Cerebellar nuclear complex (tissue), 1 donor: ENCODE results near the gene PRTG.
"Not testable (repeated sequence)": the region's sequence is repeated elsewhere in the genome, so short reads cannot be mapped to it uniquely, and the experiment has no call there.

Experiments used
- DNase-seq, 2 experiments: peaks; one replicate each; lab custom pipeline; 2025; lab: John Stamatoyannopoulos, UW

The PRTG gene

DNA sequence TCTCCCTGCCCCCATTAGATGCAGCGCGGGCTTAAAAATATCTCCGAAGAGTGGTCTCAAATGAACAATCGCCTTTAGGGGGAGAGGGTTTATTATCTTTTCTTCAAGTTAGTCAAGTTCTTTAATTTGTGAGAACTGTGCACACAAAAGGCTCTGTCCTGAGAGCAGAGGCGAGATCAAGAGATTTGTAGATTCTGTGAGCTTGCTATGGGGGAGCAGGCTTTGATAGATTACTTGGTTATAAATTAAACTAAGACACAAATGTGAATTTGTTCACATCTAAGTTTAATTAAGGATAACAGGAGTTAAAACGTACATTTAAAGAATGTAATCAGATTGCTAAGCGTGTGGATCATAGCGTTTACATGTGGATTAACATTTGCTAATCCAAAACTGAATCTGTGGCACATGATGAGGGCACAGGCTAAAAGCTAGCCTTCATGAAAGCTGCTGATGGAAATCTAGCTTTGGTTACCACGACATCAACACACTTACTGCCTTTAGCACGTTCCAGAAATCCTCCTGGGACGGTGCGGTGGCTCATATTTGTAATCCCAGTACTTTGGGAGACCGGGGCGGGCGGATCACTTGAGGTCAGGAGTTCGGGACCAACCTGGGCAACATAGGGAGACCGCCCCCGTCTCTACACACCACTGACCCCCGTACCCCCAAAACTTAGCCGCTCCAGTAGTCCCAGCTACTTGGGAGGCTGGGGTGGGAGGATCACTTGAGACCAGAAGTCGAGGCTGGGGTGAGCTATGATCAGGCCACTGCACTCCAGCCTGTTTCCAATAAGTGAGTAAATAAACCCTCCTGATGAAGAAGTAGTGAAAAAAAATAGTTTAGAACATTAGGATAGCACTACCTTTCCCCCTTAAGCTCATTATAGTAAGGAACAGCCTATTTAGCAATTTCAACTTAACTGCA, 1.0 kb upstream of the PRTG start:
- DNase-seq, result no peak

DNA sequence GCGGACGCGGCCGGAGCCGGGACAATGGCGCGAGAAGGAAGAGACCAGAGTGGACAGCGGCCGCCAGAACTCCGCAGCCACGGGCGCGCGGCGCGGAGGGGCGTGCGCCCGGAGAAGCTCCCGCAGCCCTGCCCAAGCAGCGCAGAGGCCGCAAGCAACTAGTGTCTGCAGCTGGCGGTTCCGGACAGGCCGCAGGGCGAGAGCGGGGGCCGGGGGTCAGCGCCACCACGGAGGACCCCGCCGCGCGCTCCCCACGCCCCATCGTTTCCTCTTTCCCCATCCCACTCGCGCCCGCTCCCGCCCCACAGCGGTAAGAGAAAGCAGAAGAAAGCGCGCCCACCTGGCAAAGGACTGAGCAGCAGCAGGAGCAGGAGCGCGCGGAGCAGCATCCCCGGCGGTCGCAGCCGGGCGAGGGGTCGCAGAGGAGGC, 440 bp downstream of the PRTG start:
- DNase-seq, result no peak

DNA sequence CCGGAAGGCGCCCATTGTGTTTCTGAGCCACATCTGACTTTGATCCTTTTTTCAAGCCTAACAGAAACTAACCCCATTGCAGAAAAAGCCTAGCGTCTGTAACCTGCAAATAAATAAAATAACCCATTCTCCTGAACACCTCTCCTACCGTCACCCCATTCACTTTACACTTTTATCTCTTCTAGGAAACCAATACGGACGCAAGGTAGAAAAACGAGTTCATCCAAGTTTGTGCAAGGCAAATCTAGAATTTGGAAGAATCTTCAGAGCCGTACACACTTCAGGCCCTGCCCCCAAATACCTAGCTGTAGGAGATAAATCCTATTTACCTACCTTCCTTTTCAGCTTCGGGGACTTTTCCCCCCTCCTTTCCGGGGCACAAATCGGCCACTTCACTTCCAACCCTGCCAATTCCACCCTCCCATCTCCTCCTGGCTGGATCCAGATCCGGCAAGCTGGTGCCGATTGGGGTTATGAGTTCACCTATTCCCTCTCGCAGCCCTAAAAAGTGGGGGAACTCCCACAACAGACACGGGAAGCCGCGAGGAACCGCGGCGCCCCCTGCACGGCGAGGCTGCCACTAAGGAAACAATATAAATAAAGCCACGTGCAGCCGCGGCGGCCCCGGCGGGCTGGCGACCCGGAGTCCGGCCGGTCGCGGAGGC, 987 bp downstream of the PRTG start:
- DNase-seq, result no peak

DNA sequence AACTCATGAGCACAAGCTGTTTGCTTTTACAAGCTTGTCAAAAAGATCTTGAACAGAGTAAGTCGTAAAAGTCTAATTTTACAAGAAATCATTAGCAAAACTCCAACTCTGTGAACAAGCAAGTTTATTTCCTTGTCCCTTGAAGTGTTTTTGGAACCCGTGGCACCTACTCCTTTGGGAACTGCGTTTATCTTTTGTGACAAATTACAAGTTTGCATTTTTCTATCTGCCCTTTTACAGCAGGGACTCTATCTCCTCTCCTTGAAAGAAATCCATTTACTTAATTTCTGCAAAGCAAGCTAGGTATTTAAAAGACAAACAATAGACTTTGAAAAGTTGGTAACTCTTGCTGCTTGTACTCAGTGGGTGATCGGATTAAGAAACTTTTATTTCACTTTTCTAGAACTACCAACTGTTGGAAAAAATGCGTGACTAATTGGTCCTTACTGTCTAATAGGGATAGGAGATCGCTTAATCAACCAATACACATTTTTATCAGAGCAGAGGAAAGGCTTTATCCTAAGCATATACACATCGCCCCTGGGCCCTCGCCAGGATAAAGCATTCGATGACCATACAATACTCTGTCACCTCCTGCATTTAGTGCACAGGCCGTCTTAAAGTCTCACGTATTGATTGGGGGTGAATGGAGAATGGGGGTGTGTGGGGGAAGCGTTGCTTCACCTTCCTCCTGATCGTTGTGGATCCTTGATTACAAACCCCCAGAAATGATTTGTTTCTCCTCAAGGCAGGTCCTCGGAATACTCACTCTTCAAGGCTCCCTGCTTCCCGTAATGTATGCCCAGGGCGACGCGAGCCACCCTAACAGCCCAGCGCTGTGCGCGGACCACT, 1.7 kb downstream of the PRTG start:
- no peak for DNase-seq

DNA sequence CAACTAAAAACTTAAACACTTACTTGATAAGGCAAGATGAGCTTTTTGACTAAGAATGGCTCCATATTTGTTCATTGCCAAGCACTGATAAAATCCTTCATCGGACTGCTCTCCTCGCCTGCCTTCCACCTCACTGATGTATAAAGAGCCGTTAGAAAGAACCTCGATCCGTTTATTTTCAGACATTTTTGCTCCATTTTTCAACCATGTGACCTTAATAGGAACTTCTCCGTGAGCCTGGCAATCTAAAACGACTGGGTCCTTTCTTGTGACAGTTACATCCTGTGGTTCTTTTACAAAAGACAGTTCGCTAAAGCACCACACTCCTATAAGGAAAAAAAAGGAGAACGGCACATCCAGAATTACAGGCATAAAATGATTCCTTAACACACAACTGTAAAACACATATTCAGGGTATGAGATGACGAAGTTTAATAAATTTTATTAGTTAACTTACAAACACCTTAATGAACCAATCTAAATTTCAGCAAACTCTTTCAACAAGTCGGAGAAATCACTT, 2.5 kb downstream of the PRTG start:
- no peak for DNase-seq

DNA sequence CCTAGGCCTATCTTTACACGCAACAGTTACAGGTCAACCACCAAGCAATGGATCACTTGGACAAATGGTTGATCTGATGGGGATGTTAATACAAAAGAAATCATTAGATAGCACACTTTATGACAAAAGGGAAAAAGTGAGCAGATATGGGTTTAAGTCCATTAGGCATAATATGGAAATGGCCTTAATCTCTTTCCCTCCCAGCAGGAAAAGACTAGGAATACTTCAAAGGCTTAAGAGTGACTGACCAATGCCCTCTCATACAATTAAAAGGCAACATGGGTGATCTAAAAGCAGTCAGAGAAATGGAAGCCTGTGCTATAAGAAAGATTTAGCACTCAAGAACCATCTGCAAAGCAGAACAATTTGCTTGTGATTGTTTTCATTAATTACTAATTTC, 3.3 kb downstream of the PRTG start:
- no peak for DNase-seq

DNA sequence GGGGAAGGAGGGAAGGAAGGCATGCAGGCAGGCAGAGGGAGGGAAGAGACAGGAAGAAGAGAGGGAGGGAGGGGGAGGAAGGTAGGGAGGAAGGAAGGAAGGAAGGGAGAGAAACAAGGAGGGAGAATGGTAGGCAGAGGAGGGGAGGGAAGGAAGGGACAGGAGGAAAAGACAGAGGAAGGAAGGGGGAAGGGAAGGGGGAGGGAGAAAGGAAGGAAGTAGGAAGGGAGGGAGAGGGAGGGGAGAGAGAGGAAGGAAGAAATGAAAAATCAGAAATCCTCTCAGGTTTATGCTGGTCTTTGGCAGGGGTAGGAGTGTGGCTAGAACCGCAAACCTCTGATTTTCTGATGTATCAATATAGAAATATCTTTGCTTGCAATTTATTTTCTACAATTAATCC, 4.2 kb downstream of the PRTG start:
- no peak for DNase-seq

DNA sequence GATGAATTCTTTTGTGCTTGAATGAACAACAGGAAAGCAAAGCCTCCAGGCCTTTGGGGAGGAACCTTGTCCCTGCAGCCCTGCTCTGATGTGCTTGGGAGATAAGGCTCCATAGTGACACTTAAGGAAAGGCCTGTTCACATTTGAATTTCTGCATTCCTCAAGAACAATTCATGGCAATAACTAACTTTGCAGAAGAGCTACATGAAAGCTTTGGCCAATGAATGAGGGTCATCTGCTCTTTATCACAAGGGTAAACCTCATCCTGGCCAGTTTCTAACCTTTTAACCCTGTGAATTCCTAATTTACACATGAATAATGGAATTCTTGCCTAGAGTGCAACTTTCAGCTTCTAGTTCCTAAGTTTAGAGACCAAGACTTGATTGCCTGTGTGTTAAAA, 5.6 kb downstream of the PRTG start:
- DNase-seq, result no peak

DNA sequence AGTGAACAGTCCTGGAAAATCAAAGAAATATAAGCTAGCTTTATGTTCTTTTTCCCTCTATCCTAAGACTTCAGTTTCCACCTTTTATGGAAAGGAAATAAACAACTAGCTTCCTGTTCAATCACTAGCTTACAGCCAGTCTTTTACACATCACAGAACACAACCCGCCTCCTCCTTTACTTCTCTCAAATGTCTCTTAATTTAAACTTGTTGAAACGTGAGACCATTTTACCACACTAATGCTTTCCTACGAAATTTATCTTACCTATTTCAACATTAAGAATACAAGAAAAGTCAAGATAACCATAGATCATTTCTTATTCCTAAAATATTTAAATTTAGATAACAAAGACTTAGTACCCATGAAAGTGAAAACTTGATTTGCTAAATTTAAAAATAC, 6.2 kb downstream of the PRTG start:
- DNase-seq, result no peak

DNA sequence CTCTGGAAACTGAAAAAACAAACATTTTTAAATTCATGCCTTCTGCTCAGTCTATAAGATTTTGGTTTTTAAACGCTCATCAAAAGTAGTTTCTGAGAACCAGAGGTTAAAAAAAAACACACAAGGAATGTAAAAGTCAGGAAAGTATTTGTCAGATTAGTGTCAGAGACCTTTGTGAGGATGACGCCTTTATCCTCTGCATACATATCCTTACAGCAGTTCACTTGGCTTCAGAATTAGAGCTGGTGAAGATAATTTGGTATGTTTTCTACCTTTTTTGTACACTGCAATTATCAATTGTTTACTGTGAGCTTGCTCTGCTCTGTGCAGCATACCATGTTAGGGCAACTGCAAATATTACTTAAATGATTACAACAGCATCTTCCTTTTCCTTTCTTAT, 8.3 kb downstream of the PRTG start:
- no peak for DNase-seq

DNA sequence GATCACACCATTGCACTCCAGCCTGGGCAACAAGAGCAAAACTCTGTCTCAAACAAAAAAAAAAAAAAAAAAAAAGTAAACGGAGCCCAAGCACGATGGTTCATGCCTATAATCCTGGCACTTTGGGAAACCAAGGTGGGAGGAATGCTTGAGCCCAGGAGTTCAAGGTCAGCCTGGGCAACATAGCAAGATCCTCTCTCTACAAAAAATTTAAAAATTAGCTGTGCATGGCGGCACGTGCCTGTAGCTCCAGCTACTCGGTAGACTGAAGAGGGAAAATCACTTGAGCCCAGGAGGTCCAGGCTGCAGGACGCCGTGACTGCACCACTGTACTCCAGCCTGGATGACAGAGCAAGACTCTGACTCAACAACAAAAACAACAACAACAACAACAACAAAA, 9.5 kb downstream of the PRTG start:
- not testable (repeated sequence) for DNase-seq

DNA sequence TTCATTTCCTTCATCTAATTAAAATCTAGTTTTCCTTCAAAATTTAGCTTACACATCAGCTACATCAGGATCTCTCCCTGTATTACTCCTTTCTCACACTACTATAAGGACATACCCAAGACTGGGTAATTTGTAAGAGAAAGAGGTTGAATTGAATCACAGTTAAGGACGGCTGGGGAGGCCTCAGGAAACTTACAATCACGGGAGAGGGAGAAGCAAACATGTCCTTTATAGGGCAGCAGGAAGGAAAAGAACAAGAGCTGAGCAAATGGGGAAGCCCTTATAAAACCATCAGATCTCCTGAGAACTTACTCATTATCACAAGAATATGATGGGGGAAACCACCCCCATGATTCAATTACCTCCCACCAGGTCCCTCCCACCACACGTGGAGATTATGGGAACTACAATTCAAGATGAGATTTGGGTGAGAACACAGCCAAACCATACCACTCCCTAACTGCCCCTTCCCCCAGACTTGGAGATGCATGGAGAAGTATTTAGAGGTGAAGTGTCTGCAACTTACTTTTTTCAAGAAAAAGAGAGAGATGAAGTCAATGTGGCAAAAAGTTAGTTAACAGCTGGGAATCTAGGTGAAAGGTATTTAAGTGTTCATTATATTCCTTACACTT, 21.3 kb downstream of the PRTG start:
- DNase-seq, result no peak

DNA sequence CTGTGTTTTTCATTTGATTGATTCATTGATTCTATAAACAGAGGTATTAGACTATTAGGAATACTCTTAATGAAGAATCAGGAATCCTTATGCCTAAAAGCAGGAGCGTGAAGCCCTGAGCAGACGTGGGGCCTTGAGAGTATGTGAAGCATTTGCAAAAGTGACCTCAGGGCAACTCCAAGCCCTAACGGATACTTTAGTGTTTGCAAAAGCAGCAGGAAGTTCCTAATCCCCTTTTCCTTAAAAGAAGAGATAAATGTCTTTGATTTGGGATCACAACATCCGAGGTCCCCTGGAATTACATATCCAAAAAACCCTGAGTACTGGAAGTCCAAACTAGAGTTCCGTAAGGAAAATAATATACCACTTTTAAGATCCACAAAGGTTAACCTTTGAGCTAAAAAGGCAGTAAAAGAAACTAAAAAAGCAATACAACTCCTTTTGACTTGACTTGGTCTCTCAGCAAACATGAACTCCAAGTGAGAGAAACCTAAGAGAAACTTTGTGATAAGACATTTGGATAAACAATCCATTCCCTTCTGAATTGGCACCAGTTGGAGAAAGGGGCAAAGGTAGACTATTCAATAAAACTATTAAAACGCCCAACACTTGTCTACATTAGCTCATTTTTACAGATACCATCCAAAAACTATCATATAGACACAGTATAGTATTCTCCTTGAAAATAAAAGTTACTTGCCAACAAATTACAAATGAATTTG, 27.4 kb downstream of the PRTG start:
- DNase-seq, result no peak

DNA sequence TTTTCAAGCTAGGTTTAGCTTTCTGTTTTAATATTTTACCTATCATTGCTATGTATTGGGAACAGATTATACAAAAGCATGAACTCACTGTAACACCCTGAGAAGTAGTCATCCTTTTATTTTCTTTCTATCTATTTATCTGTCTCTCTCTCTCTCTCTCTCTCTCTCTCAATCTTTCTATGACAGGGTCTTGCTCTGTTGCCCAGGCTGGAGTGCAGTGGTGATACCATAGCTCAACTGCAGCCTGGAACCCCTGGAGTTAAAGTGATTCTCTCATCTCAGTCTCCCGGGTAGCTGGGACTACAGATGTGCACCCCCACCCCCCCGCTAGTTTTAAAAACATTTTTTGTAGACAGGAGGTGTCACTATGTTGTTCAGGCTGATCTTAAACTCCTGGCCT, 28.9 kb downstream of the PRTG start:
- no peak for DNase-seq

DNA sequence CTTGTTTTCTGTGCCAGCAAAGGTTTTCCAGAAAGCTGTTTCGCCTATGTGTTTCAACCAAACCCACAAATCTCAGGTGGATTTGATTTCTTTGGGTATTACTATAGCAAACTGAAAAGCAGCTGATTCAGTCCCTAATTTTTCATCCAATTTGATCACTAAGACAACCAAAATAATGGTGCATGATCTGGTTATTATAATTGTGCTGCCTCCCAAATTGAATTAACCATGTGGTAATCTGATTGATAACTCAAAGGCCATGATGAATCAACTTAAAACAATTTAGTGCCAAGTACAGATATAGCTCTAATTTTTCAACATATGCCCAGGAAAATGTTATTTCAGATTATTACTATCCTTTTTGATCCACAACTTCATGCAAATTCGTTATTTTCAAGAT, 30.6 kb downstream of the PRTG start:
- DNase-seq, result no peak

DNA sequence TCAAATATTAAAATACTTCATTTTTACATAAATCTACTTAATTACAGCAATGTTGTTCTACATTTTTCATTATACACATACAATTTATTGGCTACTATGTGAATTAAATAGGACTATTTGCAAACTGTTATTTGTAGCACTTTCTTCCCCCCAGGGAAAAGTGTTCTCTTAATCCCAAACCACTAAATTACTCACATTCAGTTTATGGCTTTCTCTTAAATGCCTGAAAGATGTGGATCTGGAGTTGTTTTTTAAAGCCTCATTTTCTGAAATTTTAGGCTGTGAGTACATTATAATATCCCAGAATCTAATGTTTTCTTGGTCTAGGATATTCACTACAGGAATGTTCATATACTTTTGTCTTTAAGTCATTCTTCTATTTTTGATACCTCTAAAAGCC, 32.7 kb downstream of the PRTG start:
- DNase-seq, result no peak

DNA sequence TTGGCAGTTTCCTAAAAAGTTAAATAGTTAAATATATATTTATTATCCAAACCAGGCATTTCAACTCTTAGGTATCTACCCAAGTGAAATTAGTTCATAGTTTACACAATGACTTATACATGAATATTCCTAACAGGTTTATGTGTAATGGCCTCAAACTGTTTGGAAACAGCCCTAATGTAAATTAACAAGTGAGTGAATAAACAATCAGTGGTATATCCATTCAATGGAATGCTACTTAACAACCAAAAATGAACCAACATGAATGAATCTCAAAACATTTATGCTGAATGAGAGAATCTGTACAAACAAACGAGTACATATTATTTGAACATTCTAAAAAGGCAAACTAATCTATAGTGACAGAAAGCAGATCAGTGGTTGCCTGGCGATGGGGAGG, 33.5 kb downstream of the PRTG start:
- no peak for DNase-seq

DNA sequence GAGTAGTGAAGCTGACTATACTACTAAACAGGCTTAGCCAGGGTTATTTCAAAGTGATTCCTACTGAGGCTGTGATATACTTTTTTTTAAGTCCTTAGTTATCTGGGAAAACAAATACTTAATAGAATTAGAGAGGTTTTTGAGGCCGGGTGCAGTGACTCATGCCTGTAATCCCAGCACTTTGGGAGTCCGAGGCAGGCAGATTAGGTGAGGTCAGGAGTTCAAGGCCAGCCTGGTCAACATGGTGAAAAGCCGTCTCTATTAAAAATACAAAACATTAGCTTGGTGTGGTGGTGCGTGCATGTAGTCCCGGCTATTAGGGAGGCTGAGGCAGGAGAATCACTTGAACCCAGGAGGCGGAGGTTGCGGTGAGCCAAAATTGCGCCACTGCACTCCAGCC, 34.2 kb downstream of the PRTG start:
- DNase-seq, result no peak

DNA sequence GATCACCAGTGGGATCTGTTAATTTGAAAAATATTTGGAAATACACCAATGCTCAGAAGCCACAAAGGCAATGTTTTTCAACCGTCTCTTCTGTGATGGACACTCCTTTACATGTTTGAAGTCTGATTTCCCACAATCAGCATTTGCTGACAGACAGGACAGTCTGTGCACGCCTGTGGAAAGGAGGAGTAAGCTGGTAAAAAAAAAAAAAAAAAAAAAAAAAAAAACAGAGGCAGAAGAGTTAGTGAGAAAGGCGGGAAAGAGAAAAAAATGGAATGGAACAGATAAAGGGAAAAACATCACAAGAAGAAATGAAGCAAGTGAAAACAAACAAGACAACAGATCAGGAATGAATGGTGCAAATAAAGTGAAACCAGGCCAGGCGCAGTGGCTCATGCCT, 35.0 kb downstream of the PRTG start:
- no peak for DNase-seq

DNA sequence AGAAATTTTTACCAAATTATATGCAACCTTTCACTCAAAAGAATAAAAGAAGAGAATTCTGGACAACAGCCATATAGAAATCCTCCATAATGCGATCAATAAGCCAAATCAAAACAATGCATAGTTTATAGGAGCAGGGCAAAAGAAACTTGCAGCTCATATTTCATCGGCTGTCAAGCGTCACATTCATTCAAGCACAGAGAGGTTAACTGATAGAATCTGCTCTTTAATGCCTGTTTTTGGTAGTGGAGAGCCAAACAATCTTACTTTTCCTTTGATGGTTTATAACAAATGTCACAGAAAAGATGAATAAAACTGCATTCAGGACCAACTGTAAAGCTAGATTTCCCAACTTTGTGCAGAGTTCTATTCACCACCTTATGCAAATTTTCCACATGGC, 35.4 kb downstream of the PRTG start:
- no peak for DNase-seq

DNA sequence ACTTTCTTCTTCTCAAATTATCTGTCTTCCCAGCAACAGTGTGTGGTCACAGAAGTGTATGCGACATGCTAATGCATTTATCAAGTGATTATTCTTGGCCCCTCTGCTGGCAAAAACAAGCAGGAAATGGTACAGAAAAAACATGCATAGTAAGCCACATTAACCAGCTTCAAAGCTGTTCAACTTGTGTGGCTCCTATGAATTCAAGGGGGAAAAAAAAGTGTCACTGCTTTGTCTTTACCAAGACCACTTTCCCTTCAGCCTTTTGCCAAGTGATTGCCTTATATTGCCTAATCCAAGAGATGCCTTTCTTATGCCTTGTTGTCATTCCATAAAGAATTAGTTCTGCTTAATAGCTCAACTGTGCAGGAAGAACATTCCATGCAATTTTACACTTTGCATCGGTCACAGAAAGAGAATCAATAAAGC, 39.1 kb downstream of the PRTG start:
- DNase-seq, result no peak
